GM12878 (cell line): ENCODE data around the gene STARD13. TPM values are rescaled to one million over a fixed set of nuclear protein-coding genes. Genes with fewer than 3 reads are reported as not detected.

Source experiments
- ATAC-seq: fragments of 200-7000 bp; cut with Tn5 transposase; 3 replicates; pipeline ENCODE4 v1.9.1; 2020; ENCODE audit warnings: mild to moderate bottlenecking, moderate library complexity
- BruUV-seq: library from RNA; stranded (reverse); fragments of 400-500 nt; replicated peaks from 2 replicates; lab custom pipeline; 2021; lab: Mats Ljungman, UMichigan
- CTCF ChIA-PET: fragments of 300-600 bp; sonication (Branson Sonifier 250); formaldehyde crosslinking; extraction: SDS; loops from one replicate; lab custom pipeline; 2021; ENCODE audit warnings: inconsistent platforms; lab: Yijun Ruan, JAX
- POLR2A ChIA-PET: fragments of 350-600 bp; formaldehyde crosslinking; extraction: SDS; loops from one replicate; lab custom pipeline; 2021; ENCODE audit warnings: inconsistent platforms; lab: Charles Lee
- RAD21 ChIA-PET: fragments of 300-600 bp; sonication (Branson Sonifier 250); formaldehyde crosslinking; loops from one replicate; lab custom pipeline; 2023; ENCODE audit warnings: antibody characterized with exemption; ENCODE audit not compliant: unreplicated experiment; lab: Charles Lee
- SMC1A ChIA-PET: fragments of 300-600 bp; sonication (Branson Sonifier 250); formaldehyde crosslinking; loops from one replicate; lab custom pipeline; 2023; ENCODE audit not compliant: unreplicated experiment, uncharacterized antibody; lab: Charles Lee
- DNase-seq: peaks from one replicate; pipeline ENCODE4 v3.0.0-alpha.2; 2011; ENCODE audit warnings: low read depth, low spot score
- FAIRE-seq: peaks from 3 replicates; lab custom pipeline; 2011; peaks lifted over from hg19 to GRCh38; lab: Jason Lieb, UNC
- H2AFZ ChIP-seq: 2 replicates; pipeline ENCODE4 v1.6.0; 2011; ENCODE audit warnings: low read depth, low read length, control low read depth; ENCODE audit not compliant: control insufficient read depth
- H3K27ac ChIP-seq: 2 replicates; pipeline ENCODE4 v1.5.1; 2011; ENCODE audit warnings: control low read depth; ENCODE audit not compliant: control insufficient read depth, insufficient read depth
- H3K27me3 ChIP-seq, 2 experiments: replicated peaks in 1 of 2; 2 replicates each; pipeline versions ENCODE4 v1.6.0 to v1.6.1; 2011; ENCODE audit warnings: low read length in 1 of 2; ENCODE audit not compliant: control insufficient read depth in 2 of 2, insufficient read depth in 2 of 2
- H3K36me3 ChIP-seq, 2 experiments: 2 replicates each; pipeline ENCODE4 v1.5.1; 2011; ENCODE audit warnings: low read length in 1 of 2; ENCODE audit not compliant: control insufficient read depth in 2 of 2, insufficient read depth in 2 of 2
- H3K4me1 ChIP-seq: 2 replicates; pipeline ENCODE4 v1.6.1; 2011; ENCODE audit warnings: mild to moderate bottlenecking, low read length, moderate library complexity, mixed read lengths; ENCODE audit not compliant: control insufficient read depth, insufficient read depth
- H3K4me2 ChIP-seq: 2 replicates; pipeline ENCODE4 v1.6.0; 2011; ENCODE audit warnings: control low read depth; ENCODE audit not compliant: control insufficient read depth, insufficient read depth
- H3K4me3 ChIP-seq: fragments of 200-600 bp; sonication (generic); 2 replicates; pipeline ENCODE4 v1.5.1; 2016
- H3K79me2 ChIP-seq: 2 replicates; pipeline ENCODE4 v1.6.0; 2011; ENCODE audit warnings: low read length; ENCODE audit not compliant: control insufficient read depth, insufficient read depth
- H3K9ac ChIP-seq: 2 replicates; pipeline ENCODE4 v1.8.0; 2011; ENCODE audit warnings: low read length, control low read depth, mixed read lengths; ENCODE audit not compliant: control insufficient read depth, insufficient read depth
- H3K9me3 ChIP-seq: replicated peaks from 3 replicates; pipeline ENCODE4 v1.5.1; 2011; ENCODE audit warnings: mild to moderate bottlenecking, low read length; ENCODE audit not compliant: control insufficient read depth, insufficient read depth
- H4K20me1 ChIP-seq: 2 replicates; pipeline ENCODE4 v1.6.0; 2011; ENCODE audit not compliant: control insufficient read depth, insufficient read depth
- NBN ChIP-seq: fragments of 450-650 bp; IDR thresholded peaks from 2 replicates; pipeline ENCODE4 v1.6.1; 2016
- WRNIP1 ChIP-seq: IDR thresholded peaks from 2 replicates; pipeline ENCODE4 v1.6.1; 2011; ENCODE audit warnings: low read depth, low read length, improper control_type of control experiment, borderline replicate concordance
- ZNF592 ChIP-seq: fragments of 450-650 bp; IDR thresholded peaks from 2 replicates; pipeline ENCODE4 v1.6.1; 2017; ENCODE audit warnings: mild to moderate bottlenecking, moderate library complexity
- WGBS: methylation state at CpG from one replicate; pipeline ENCODE4 v1.1.6; 2016; ENCODE audit warnings: low lambda C conversion rate; ENCODE audit not compliant: insufficient replicate concordance, insufficient coverage; ENCODE audit errors: missing lambda C conversion rate; 5-methylcytosine and 5-hydroxymethylcytosine counted together
- in situ Hi-C: fragments of 300-500 bp; cut with MboI; formaldehyde crosslinking; loops from 9 replicates; pipeline ENCODE4 v1.14.3; 2018; ENCODE audit warnings: mixed read lengths
- intact Hi-C: fragments of 100-400 bp; cut with micrococcal nuclease; formaldehyde crosslinking; loops from one replicate; pipeline ENCODE4 v1.14.2; 2022; ENCODE audit not compliant: unreplicated experiment
- polyA plus RNA-seq, 11 experiments: library from polyadenylated mRNA; depleted of rRNA in 4 of 11; unstranded in 6 of 11; stranded (reverse) in 5 of 11; fragments of >200 nt; fragmentation: Nextera tagmentation in 4 of 11; fragmentation: Illumina TruSeq in 1 of 11; extraction: Ambion mirVana in 4 of 11; extraction: Trizol in 1 of 11; gene quantifications; 1 replicate in 1 of 11; 2 replicates in 10 of 11; pipeline versions ENCODE4 v1.2.1 to v1.2.3, GENCODE V29; 2011 to 2016; ENCODE audit warnings: inconsistent platforms in 2 of 11, missing spikeins in 2 of 11, low read depth in 1 of 11
- total RNA-seq, 4 experiments: library from RNA; depleted of rRNA in 3 of 4; stranded (reverse); fragments of >200 nt in 3 of 4; fragmentation: Illumina TruSeq in 1 of 4; extraction: Trizol in 1 of 4; gene quantifications; 2 replicates each; pipeline versions ENCODE4 v1.2.1 to v1.2.3, GENCODE V29; 2013 to 2021
- TF ChIP-seq, protein P1 (sequence below): fragments of 450-650 bp; IDR thresholded peaks from 2 replicates; pipeline ENCODE4 v1.6.1; 2017; ENCODE audit warnings: mild to moderate bottlenecking, moderate library complexity

The STARD13 gene
- total and polyA plus RNA-seq, 10 of the 15 experiments (the other 5 are each of a cell fraction or from before 2014, with no cell fraction given) = 4.0 to 41.6 (median 10.1) TPM

- ChIA-PET RAD21 (interaction anchor here (1.2 to 10.4 kb wide), 7 partner anchors 10 to 95 kb away, joined by 3 to 231 read pairs (median 61); no protein-coding TSS in a partner anchor), SMC1A (interaction anchor here (0.8 to 33.0 kb wide), 6 partner anchors 9 to 478 kb away, joined by 3 to 832 read pairs (median 74); no protein-coding TSS in a partner anchor), CTCF (interaction anchor here (1.7 to 5.3 kb wide), 6 partner anchors 10 to 522 kb away, joined by 3 to 54 read pairs (median 8); no protein-coding TSS in a partner anchor), POLR2A (interaction anchor here (1.5 to 20.2 kb wide), 4 partner anchors 12 to 60 kb away, joined by 3 to 343 read pairs (median 133); no protein-coding TSS in a partner anchor)
- peaks cover 85% of the 10 kb centered on the region for H3K79me2 ChIP-seq
- DNase-seq (no peak), FAIRE-seq (no peak), ATAC-seq (no peak)
- H4K20me1 ChIP-seq = no peaks in the 10 kb centered on the region
- 95% methylated on average over 1 of the region's 1 CpG for WGBS
- no peak overlapping the region; the same call in 1 of the 2 replicates for H3K9ac ChIP-seq
- in situ Hi-C loops (loop anchor here (10.0 kb wide), 1 partner anchor 1963 kb away; no protein-coding TSS in a partner anchor), intact Hi-C loops (loop anchor here (5.0 to 10.0 kb wide), 5 partner anchors 367 to 1963 kb away; partner anchors contain the start of genes N4BP2L1 and RFC3)
- H2AFZ ChIP-seq = no peak overlapping the region
- no peaks in the 10 kb centered on the region for H3K9me3 ChIP-seq
- H3K27ac ChIP-seq = peak overlapping the region; percentile 95
- BruUV-seq = no TSS peak
- no peaks in the 10 kb centered on the region for H3K27me3 ChIP-seq
- H3K4me2 ChIP-seq = peak overlapping the region; percentile 70
- no peaks in the 10 kb centered on the region; a peak in 1 of 4 replicates for H3K36me3 ChIP-seq
- H3K4me1 ChIP-seq = peaks cover 34% of the 10 kb centered on the region
- H3K4me3 ChIP-seq = peak overlapping the region; percentile 49; the same call in 1 of the 2 replicates
- peak; percentile 88 for TF ChIP-seq ZNF592
- TF ChIP-seq WRNIP1 = no peak
- TF ChIP-seq, protein P1, sequence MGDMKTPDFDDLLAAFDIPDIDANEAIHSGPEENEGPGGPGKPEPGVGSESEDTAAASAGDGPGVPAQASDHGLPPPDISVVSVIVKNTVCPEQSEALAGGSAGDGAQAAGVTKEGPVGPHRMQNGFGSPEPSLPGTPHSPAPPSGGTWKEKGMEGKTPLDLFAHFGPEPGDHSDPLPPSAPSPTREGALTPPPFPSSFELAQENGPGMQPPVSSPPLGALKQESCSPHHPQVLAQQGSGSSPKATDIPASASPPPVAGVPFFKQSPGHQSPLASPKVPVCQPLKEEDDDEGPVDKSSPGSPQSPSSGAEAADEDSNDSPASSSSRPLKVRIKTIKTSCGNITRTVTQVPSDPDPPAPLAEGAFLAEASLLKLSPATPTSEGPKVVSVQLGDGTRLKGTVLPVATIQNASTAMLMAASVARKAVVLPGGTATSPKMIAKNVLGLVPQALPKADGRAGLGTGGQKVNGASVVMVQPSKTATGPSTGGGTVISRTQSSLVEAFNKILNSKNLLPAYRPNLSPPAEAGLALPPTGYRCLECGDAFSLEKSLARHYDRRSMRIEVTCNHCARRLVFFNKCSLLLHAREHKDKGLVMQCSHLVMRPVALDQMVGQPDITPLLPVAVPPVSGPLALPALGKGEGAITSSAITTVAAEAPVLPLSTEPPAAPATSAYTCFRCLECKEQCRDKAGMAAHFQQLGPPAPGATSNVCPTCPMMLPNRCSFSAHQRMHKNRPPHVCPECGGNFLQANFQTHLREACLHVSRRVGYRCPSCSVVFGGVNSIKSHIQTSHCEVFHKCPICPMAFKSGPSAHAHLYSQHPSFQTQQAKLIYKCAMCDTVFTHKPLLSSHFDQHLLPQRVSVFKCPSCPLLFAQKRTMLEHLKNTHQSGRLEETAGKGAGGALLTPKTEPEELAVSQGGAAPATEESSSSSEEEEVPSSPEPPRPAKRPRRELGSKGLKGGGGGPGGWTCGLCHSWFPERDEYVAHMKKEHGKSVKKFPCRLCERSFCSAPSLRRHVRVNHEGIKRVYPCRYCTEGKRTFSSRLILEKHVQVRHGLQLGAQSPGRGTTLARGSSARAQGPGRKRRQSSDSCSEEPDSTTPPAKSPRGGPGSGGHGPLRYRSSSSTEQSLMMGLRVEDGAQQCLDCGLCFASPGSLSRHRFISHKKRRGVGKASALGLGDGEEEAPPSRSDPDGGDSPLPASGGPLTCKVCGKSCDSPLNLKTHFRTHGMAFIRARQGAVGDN = peak; percentile 73
- no peak for TF ChIP-seq NBN
Observed at GRCh38 chr13:33201659-33202058, 83.9 kb downstream of the STARD13 start.
